ENCODE data around the gene CGB5. TPM values are rescaled to one million over a fixed set of nuclear protein-coding genes. Genes with fewer than 3 reads are reported as not detected.

The CGB5 gene
- total and polyA plus RNA-seq, 9 of the 15 experiments (the other 6 are each of a cell fraction or from before 2014, with no cell fraction given), result not detected

GRCh38 chr19:49073514-49074378 is 30.1 kb downstream of the CGB5 start (continued):
- TF ChIP-seq RBM17 (IDR thresholded peaks at IDR 0.05; ENCODE audit: borderline replicate concordance, low read depth, low read length) (no peak), MAFK (IDR thresholded peaks at IDR 0.05; ENCODE audit: low read length) (peak; percentile 54; the same call in 1 of the 2 replicates), ZNF518B (CRISPR knock-in tag; IDR thresholded peaks at IDR 0.05) (no peak), FOXM1 (IDR thresholded peaks at IDR 0.05; ENCODE audit: low read depth) (no peak; the same call in 1 of the 2 replicates), FOXM1 (CRISPR knock-in tag; IDR thresholded peaks at IDR 0.05; ENCODE audit: low read depth) (no peak), MTA2 (IDR thresholded peaks at IDR 0.05; ENCODE audit: low read depth) (peak; percentile 27; the same call in 1 of the 2 replicates), CREB3 (tag; conservative IDR thresholded peaks at IDR 0.05; ENCODE audit: low read depth) (no peak), ZNF143 (CRISPR knock-in tag; IDR thresholded peaks at IDR 0.05) (no peak), TBP (optimal IDR thresholded peaks at IDR 0.05; ENCODE audit: low read depth, low read length) (no peak), CEBPB (tag; IDR thresholded peaks at IDR 0.05) (no peak), ATF2 (CRISPR knock-in tag; IDR thresholded peaks at IDR 0.05) (no peak), MAFG (tag; conservative IDR thresholded peaks at IDR 0.05) (peak; percentile 79), CEBPG (CRISPR knock-in tag; IDR thresholded peaks at IDR 0.05) (no peak), CEBPG (tag; conservative IDR thresholded peaks at IDR 0.05 in 1 of 2, IDR thresholded peaks at IDR 0.05 in 1 of 2) (no peak), ZNF224 (CRISPR knock-in tag; IDR thresholded peaks at IDR 0.05) (no peak), RFX1 (IDR thresholded peaks at IDR 0.05) (no peak), HINFP (tag; conservative IDR thresholded peaks at IDR 0.05; ENCODE audit: low read depth) (no peak), HDAC8 (tag; IDR thresholded peaks at IDR 0.05) (no peak), KDM1A (IDR thresholded peaks at IDR 0.05) (no peak)

Data from K562 (cell line).